Measurements from ENCODE around the gene MICAL3. TPM values are rescaled to one million over a fixed set of nuclear protein-coding genes. Genes with fewer than 3 reads are reported as not detected.
A peak's percentile ranks its signal among the peaks of the same experiment; 100 is the strongest.

Gene MICAL3
- total and polyA plus RNA-seq, 2 of the 8 experiments (the other 6 are each of a cell fraction or from before 2014, with no cell fraction given): 8.3 to 41.8 TPM

GRCh38 chr22:17964156-17964555 lies 60.2 kb downstream of the MICAL3 start:
- Histone ChIP-seq H3K18ac (ENCODE audit: extremely low read depth, low read length) (no peak overlapping the region), H4K20me1 (replicated peaks in 1 of 2; ENCODE audit: control insufficient read depth in 1 of 2, insufficient read depth in 2 of 2, low read length in 2 of 2) (peaks cover 8 to 21% of the 10 kb centered on the region in 2 experiments), H2BK12ac (ENCODE audit: low read depth, low read length) (peak overlapping the region; percentile 33; the same call in 1 of the 2 replicates), H3K4me2 (ENCODE audit: insufficient read depth in 1 of 2, low read depth in 2 of 2, low read length in 2 of 2) (no peak overlapping the region), H3K56ac (replicated peaks; ENCODE audit: insufficient read length, low read depth, low read length) (no peak overlapping the region), H2BK5ac (ENCODE audit: low read depth, low read length) (no peak overlapping the region), H2BK120ac (replicated peaks; ENCODE audit: low read depth, low read length) (no peak overlapping the region), H3K36me3 (ENCODE audit: control insufficient read depth in 2 of 4, insufficient read depth in 4 of 4, low read length in 3 of 4) (no peaks in the 10 kb centered on the region), H3K27ac (ENCODE audit: low read depth, low read length) (no peak overlapping the region), H3K4me1 (replicated peaks in 1 of 4; ENCODE audit: control insufficient read depth in 3 of 4, insufficient read depth in 4 of 4, low read length in 3 of 4) (peaks cover 0 to 4% (median 2%) of the 10 kb centered on the region in 4 experiments; a peak in 6 of 7 replicates), H3K4ac (replicated peaks; ENCODE audit: insufficient read length, low read depth, low read length) (no peak overlapping the region), H4K5ac (ENCODE audit: insufficient read length, low read depth, low read length) (no peak overlapping the region), H3K4me3 (ENCODE audit: extremely low read depth in 1 of 4, insufficient read depth in 2 of 4, low read depth in 3 of 4, low read length in 4 of 4) (no peak overlapping the region), H3K23ac (ENCODE audit: insufficient read length) (no peak overlapping the region), H2BK15ac (ENCODE audit: low read length) (0 out of 2 replicates have a peak overlapping the region, but pooled peaks have one; percentile 63), H3K14ac (ENCODE audit: insufficient read length) (no peak overlapping the region), H4K8ac (ENCODE audit: extremely low read depth, insufficient read depth, low read length) (no peak overlapping the region), H2AK5ac (ENCODE audit: low read depth, low read length) (no peak overlapping the region), H4K91ac (replicated peaks; ENCODE audit: insufficient read length, low read length) (no peak overlapping the region), H3K23me2 (ENCODE audit: low read depth, low read length) (no peaks in the 10 kb centered on the region), H3K9ac (replicated peaks in 1 of 4; ENCODE audit: extremely low read depth in 1 of 4, low read depth in 3 of 4, low read length in 3 of 4) (no peak overlapping the region), H3K79me1 (ENCODE audit: low read depth, low read length) (0 out of 2 replicates have a peak, but pooled peaks cover 4% of the 10 kb centered on the region), H3K9me3 (ENCODE audit: insufficient read depth in 2 of 2, low read depth in 1 of 2, low read length in 1 of 2) (no peaks in the 10 kb centered on the region), H3K79me2 (ENCODE audit: control insufficient read depth in 1 of 2, insufficient read depth in 2 of 2, low read length in 2 of 2) (peaks cover 0 to 49% of the 10 kb centered on the region in 2 experiments; a peak in 2 of 4 replicates), H2BK20ac (ENCODE audit: low read length) (no peak overlapping the region), H3K27me3 (replicated peaks in 1 of 4; ENCODE audit: control insufficient read depth in 3 of 4, extremely low read depth in 1 of 4, insufficient read depth in 3 of 4, low read length in 3 of 4) (no peaks in the 10 kb centered on the region), H2AFZ (ENCODE audit: low read length) (no peak overlapping the region)
- DNase-seq (ENCODE audit: low read depth in 1 of 2, low spot score in 2 of 2) (no peak), FAIRE-seq (no peak)
- POLR2A ChIA-PET (ENCODE audit: partially characterized antibody): interaction anchor here (1.0 kb wide), 1 partner anchor 46 kb away, joined by 3 read pairs; no protein-coding TSS in a partner anchor
- CTCF ChIA-PET (ENCODE audit: partially characterized antibody): interaction anchor here (0.8 to 1.5 kb wide), 3 partner anchors 72 to 193 kb away, joined by 3 to 5 read pairs (median 4); no protein-coding TSS in a partner anchor
- peak; percentile 17; the same call in 1 of the 2 replicates for TF ChIP-seq TEAD4 (IDR thresholded peaks at IDR 0.05; ENCODE audit: low read depth, low read length)
- no peak for TF ChIP-seq JUND (IDR thresholded peaks at IDR 0.05; ENCODE audit: low read length)
- no peak for TF ChIP-seq RAD21 (IDR thresholded peaks at IDR 0.05 in 1 of 2, conservative IDR thresholded peaks at IDR 0.05 in 1 of 2; ENCODE audit: low read depth in 2 of 2, low read length in 2 of 2)
- WGBS, 2 experiments (ENCODE audit: extremely low coverage in 1 of 2, insufficient coverage in 1 of 2, insufficient read length in 1 of 2, insufficient replicate concordance in 2 of 2, low coverage in 1 of 2, low lambda C conversion rate in 2 of 2, missing lambda C conversion rate in 1 of 2): 78% methylated on average over 6 of the region's 6 CpGs; no CpG with 5 or more reads in 1 of the 2 experiments
